Measurements from ENCODE around the gene EXOC3.
"Not testable (repeated sequence)": the region's sequence is repeated elsewhere in the genome, so short reads cannot be mapped to it uniquely, and the experiment has no call there.

The EXOC3 gene

GRCh38 chr5:398475-399295, 44.3 kb upstream of the EXOC3 start:
- Histone ChIP-seq H3K27ac (peak overlapping the region; percentile 44 to 91 (median 70); a peak in 17 of 22 replicates), H3K4me3 (no peak overlapping the region), H4K20me1 (peaks cover 0 to 23% (median 0%) of the 10 kb centered on the region in 11 experiments; a peak in 2 of 22 replicates), H3K27me3 (peaks cover 0 to 41% (median 0%) of the 10 kb centered on the region in 11 experiments; a peak in 8 of 22 replicates), H3K9me3 (replicated peaks in 1 of 11) (no peaks in the 10 kb centered on the region), H3K4me2 (peak overlapping the region; percentile 80 to 99 (median 94)), H3K4me1 (peaks cover 78 to 90% (median 84%) of the 10 kb centered on the region in 10 experiments), H3K36me3 (no peaks in the 10 kb centered on the region), H3K9ac (peak overlapping the region; percentile 36 to 77 (median 66); a peak in 16 of 22 replicates)
- no peak for TF ChIP-seq Cebpa-rat (IDR thresholded peaks at IDR 0.05)

- Histone ChIP-seq H3K9me3 (replicated peaks in 1 of 11) (no peaks in the 10 kb centered on the region), H3K9ac (peak overlapping the region; percentile 46 to 77 (median 66)), H3K27me3 (peaks cover 0 to 46% (median under 1%) of the 10 kb centered on the region in 11 experiments; a peak in 9 of 22 replicates), H3K4me3 (peak overlapping the region in 8 of 10 experiments; percentile 16 to 38 (median 28); a peak in 10 of 20 replicates), H3K4me2 (peak overlapping the region; percentile 80 to 99 (median 94)), H4K20me1 (peaks cover 0 to 21% (median 0%) of the 10 kb centered on the region in 11 experiments; a peak in 2 of 22 replicates), H3K4me1 (peaks cover 81 to 90% (median 85%) of the 10 kb centered on the region in 10 experiments), H3K36me3 (no peaks in the 10 kb centered on the region), H3K27ac (peak overlapping the region; percentile 44 to 91 (median 70))
- TF ChIP-seq Cebpa-rat (IDR thresholded peaks at IDR 0.05) = no peak
Measured at GRCh38 chr5:399296-400281, 43.4 kb upstream of the EXOC3 start.

DNA sequence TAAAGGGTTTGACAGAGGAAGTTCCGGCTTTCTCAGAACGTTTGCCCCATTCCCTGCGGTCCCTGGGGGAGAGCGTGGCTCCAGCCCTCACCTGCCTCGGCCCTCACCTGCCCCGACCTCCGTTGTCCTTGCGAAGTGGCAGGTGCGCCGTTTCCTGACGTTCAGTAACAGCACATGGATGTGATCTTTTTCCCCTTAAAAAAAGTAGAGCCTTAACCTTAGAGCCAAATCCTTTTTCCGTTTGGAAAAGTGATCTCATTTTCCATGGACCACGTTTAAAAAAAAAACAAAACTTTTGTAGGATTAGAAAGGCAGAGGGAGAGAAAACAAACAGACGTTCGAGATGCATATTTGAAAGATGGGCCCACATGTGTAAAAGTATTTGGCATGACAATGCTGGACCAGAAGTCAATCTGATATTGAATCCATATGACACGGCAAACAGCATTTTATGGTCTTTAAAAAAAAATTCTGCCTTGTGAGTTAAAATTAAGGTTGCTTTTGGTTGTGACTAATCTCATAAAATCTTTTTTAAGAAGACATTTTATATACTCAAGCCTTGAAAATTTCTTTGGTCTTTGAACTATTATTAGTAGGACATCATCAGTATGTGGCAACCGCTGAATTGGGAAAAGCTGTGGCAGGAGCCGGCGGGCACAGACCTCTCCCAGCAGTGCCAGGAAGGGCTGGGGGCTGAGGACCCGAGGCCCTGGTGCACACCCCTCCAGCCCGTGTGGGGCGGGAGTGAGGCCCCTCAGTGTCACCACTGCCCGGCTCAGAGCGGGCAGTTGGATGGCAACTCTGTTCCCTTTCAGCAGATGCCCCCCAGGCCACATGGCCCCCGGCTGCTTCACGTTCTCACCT, 42.5 kb upstream of the EXOC3 start:
- Histone ChIP-seq H3K27ac (peak overlapping the region; percentile 34 to 91 (median 70); a peak in 21 of 22 replicates), H3K4me3 (peak overlapping the region in 6 of 10 experiments; percentile 19 to 38 (median 30); a peak in 7 of 20 replicates), H3K27me3 (peaks cover 0 to 55% (median 5%) of the 10 kb centered on the region in 11 experiments; a peak in 10 of 22 replicates), H3K4me2 (peak overlapping the region; percentile 80 to 99 (median 94)), H4K20me1 (peaks cover 0 to 12% (median 0%) of the 10 kb centered on the region in 11 experiments; a peak in 1 of 22 replicates), H3K4me1 (peaks cover 74 to 90% (median 81%) of the 10 kb centered on the region in 10 experiments), H3K9ac (peak overlapping the region; percentile 36 to 77 (median 66); a peak in 20 of 22 replicates), H3K9me3 (replicated peaks in 1 of 11) (no peaks in the 10 kb centered on the region), H3K36me3 (no peaks in the 10 kb centered on the region)
- no peak for TF ChIP-seq Cebpa-rat (IDR thresholded peaks at IDR 0.05)

DNA sequence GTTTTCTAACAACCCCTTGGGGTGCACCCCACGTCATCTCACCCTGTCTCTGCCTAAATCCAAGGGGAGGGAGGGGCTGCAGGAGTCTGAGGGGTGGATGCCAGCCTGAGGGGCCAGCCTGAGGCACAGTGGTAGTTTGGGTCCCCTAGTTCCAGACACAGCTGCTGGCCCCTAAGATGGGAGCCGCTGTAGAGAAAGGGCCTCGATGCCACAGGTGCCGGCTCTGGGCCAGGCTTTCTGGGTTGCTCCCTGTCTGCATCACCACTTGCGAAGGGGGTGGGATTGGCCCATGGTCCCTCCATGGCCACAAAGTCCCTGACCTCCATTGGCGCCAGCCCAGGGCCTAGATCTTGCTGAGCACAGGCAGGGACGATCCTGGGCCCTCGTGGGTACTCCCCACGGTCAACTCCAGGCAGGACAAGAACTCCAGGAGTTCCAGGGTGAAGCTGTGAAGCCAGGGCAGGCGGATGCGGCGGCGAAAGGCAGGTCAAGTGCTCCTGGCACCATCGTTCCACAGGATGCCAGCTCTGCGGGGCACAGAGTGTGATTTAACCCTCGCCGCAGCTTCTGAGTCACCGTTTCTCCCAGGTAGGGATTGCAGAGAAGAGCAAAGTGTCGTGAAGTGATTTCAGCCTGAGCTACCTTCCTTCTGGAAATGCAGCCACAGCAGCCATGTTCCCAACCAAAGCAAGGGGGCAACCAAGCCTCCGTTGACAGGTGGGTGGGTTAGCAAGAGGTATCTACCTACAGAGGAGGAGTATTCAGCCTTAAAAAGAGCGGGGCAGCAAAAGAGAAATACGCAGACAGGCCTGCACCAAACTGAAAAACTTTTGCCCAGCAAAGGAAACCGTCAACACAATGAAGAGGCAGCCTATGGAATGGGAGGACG, 41.6 kb upstream of the EXOC3 start:
- no peak overlapping the region; a peak in 2 of 20 replicates for H3K4me3 ChIP-seq

GRCh38 chr5:402219-402614, 40.8 kb upstream of the EXOC3 start:
- H3K27ac ChIP-seq = peak overlapping the region in 1 of 11 experiments; percentile 91; a peak in 1 of 22 replicates
- peak overlapping the region; percentile 83 to 99 (median 94) for H3K4me2 ChIP-seq
- H3K9me3 ChIP-seq (replicated peaks in 1 of 11); H3K9ac ChIP-seq; H3K36me3 ChIP-seq; H3K4me3 ChIP-seq: not testable (repeated sequence)
- H3K27me3 ChIP-seq = peaks cover 0 to 60% (median 5%) of the 10 kb centered on the region in 11 experiments; a peak in 10 of 22 replicates
- peaks cover 65 to 88% (median 72%) of the 10 kb centered on the region in 10 experiments for H3K4me1 ChIP-seq
- H4K20me1 ChIP-seq = peaks cover 0 to 12% (median 0%) of the 10 kb centered on the region in 11 experiments; a peak in 1 of 22 replicates

More for the DNA sequence above, 41.6 kb upstream of the EXOC3 start:
- H3K4me1 ChIP-seq = peaks cover 65 to 88% (median 72%) of the 10 kb centered on the region in 10 experiments
- TF ChIP-seq Cebpa-rat (IDR thresholded peaks at IDR 0.05) = no peak
- peaks cover 0 to 60% (median 5%) of the 10 kb centered on the region in 11 experiments; a peak in 10 of 22 replicates for H3K27me3 ChIP-seq
- H3K9ac ChIP-seq = peak overlapping the region in 2 of 11 experiments; percentile 70 to 71; a peak in 2 of 22 replicates
- H4K20me1 ChIP-seq = peaks cover 0 to 12% (median 0%) of the 10 kb centered on the region in 11 experiments; a peak in 1 of 22 replicates
- no peaks in the 10 kb centered on the region for H3K9me3 ChIP-seq (replicated peaks in 1 of 11)
- peak overlapping the region; percentile 80 to 99 (median 94) for H3K4me2 ChIP-seq
- H3K36me3 ChIP-seq = no peaks in the 10 kb centered on the region
- H3K27ac ChIP-seq = peak overlapping the region in 6 of 11 experiments; percentile 16 to 91 (median 64); a peak in 7 of 22 replicates

- no peaks in the 10 kb centered on the region for H3K9me3 ChIP-seq (replicated peaks in 1 of 11)
- peak overlapping the region; percentile 82 to 97 (median 88) for H3K4me2 ChIP-seq
- H3K9ac ChIP-seq = peak overlapping the region in 3 of 11 experiments; percentile 14 to 43 (median 17); a peak in 4 of 22 replicates
- H3K27ac ChIP-seq = peak overlapping the region in 4 of 11 experiments; percentile 18 to 50 (median 42); a peak in 5 of 22 replicates
- no peaks in the 10 kb centered on the region for H3K36me3 ChIP-seq
- peak overlapping the region in 5 of 10 experiments; percentile 14 to 36 (median 27); a peak in 5 of 20 replicates for H3K4me3 ChIP-seq
- peaks cover 0 to 60% (median 5%) of the 10 kb centered on the region in 11 experiments; a peak in 10 of 22 replicates for H3K27me3 ChIP-seq
- peaks cover 65 to 86% (median 72%) of the 10 kb centered on the region in 10 experiments for H3K4me1 ChIP-seq
- H4K20me1 ChIP-seq = peaks cover 0 to 12% (median 0%) of the 10 kb centered on the region in 11 experiments; a peak in 1 of 22 replicates
- TF ChIP-seq Cebpa-rat (IDR thresholded peaks at IDR 0.05) = peak in 1 of 11 experiments; percentile 71; a peak in 2 of 22 replicates
Measured at GRCh38 chr5:402615-403359, 40.2 kb upstream of the EXOC3 start.
